ENCODE data around the gene KCTD17.

DNA sequence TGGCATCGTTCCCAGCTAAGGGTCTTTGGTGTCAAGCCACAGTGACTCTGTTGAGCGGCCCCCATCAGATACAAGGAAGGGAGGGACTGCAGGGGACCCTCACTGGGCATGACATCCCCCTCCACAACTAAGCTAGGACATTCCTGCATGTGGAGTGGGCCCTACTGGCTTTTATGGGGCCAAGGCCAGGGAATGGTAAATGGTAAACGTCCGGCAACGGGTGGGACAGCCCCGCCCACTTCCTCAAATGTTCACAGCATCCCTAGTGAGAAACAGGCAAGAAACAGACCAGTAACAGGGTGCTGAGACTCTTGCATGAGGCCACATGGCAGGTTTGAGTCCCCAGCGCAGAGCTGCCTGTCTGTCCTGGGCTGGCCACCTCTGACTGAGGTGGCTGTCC lies 53.6 kb downstream of the KCTD17 start:
- TF ChIP-seq, protein P1, sequence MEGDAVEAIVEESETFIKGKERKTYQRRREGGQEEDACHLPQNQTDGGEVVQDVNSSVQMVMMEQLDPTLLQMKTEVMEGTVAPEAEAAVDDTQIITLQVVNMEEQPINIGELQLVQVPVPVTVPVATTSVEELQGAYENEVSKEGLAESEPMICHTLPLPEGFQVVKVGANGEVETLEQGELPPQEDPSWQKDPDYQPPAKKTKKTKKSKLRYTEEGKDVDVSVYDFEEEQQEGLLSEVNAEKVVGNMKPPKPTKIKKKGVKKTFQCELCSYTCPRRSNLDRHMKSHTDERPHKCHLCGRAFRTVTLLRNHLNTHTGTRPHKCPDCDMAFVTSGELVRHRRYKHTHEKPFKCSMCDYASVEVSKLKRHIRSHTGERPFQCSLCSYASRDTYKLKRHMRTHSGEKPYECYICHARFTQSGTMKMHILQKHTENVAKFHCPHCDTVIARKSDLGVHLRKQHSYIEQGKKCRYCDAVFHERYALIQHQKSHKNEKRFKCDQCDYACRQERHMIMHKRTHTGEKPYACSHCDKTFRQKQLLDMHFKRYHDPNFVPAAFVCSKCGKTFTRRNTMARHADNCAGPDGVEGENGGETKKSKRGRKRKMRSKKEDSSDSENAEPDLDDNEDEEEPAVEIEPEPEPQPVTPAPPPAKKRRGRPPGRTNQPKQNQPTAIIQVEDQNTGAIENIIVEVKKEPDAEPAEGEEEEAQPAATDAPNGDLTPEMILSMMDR (IDR thresholded peaks at IDR 0.05) = no peak
- no peak for TF ChIP-seq POLR2A (IDR thresholded peaks at IDR 0.05; ENCODE audit: low read depth)

All from esophagus muscularis mucosa (tissue), 3 donors.